ENCODE data around the gene FAM9C.

- TF ChIP-seq MAZ (IDR thresholded peaks at IDR 0.05; ENCODE audit: borderline replicate concordance, low read depth, low read length) (no peak), POLR2A (IDR thresholded peaks at IDR 0.05; ENCODE audit: low read depth, low read length) (no peak), CTCF (conservative IDR thresholded peaks at IDR 0.05; ENCODE audit: low read depth, low read length) (no peak), CHD1 (IDR thresholded peaks at IDR 0.05; ENCODE audit: low read depth, low read length) (no peak), MAFK (IDR thresholded peaks at IDR 0.05; ENCODE audit: low read depth, low read length) (no peak), RAD21 (IDR thresholded peaks at IDR 0.05; ENCODE audit: low read length) (no peak), ELK1 (IDR thresholded peaks at IDR 0.05; ENCODE audit: borderline replicate concordance, low read depth, low read length) (no peak), CEBPB (IDR thresholded peaks at IDR 0.05; ENCODE audit: low read depth, low read length) (no peak), USF2 (IDR thresholded peaks at IDR 0.05; ENCODE audit: low read depth, low read length) (no peak), NFE2L2 (IDR thresholded peaks at IDR 0.05; ENCODE audit: low read depth, low read length) (no peak), RCOR1 (IDR thresholded peaks at IDR 0.05; ENCODE audit: insufficient replicate concordance, low read length) (no peak), RFX5 (IDR thresholded peaks at IDR 0.05; ENCODE audit: low read depth, low read length) (no peak)
Measured at GRCh38 chrX:12989461-12989860, 55.0 kb downstream of the FAM9C start.
